Right renal cortex interstitium (tissue), 3 donors: ENCODE data around the gene MLLT3. TPM values are rescaled to one million over a fixed set of nuclear protein-coding genes. Genes with fewer than 3 reads are reported as not detected.

Experiments
- DNase-seq, 3 donors: peaks; one replicate each; pipeline ENCODE4 v3.0.0-alpha.2; 2013; ENCODE audit warnings: low read depth in 3 of 3, low spot score in 2 of 3
- polyA plus RNA-seq, 3 donors: library from polyadenylated mRNA; unstranded; fragments of 120-200 nt; gene quantifications; one replicate each; pipeline ENCODE4 v1.2.1, GENCODE V29; 2013; ENCODE audit not compliant: insufficient read length in 3 of 3

MLLT3 gene
- polyA plus RNA-seq, 3 donors = 32.4 to 40.2 (median 36.6) TPM

- no peak for DNase-seq
Observed at GRCh38 chr9:20488691-20489090, 133.6 kb downstream of the MLLT3 start.

GRCh38 chr9:20486552-20486951 is 135.7 kb downstream of the MLLT3 start:
- no peak for DNase-seq

- no peak for DNase-seq
Observed at GRCh38 chr9:20481437-20481836, 140.9 kb downstream of the MLLT3 start.

GRCh38 chr9:20480249-20480648 is 142.1 kb downstream of the MLLT3 start:
- DNase-seq = no peak

GRCh38 chr9:20479419-20480155 is 142.7 kb downstream of the MLLT3 start:
- DNase-seq = no peak

GRCh38 chr9:20478786-20479185 is 143.5 kb downstream of the MLLT3 start:
- DNase-seq = no peak

GRCh38 chr9:20477940-20478620 is 144.2 kb downstream of the MLLT3 start:
- DNase-seq = no peak

- DNase-seq = peak in 1 of 3 donors; percentile 54
Observed at GRCh38 chr9:20476912-20477521, 145.3 kb downstream of the MLLT3 start.

GRCh38 chr9:20474496-20474895 is 147.8 kb downstream of the MLLT3 start:
- no peak for DNase-seq

- DNase-seq = no peak
Observed at GRCh38 chr9:20473515-20474013, 148.7 kb downstream of the MLLT3 start.

- no peak for DNase-seq
Observed at GRCh38 chr9:20472342-20473045, 149.8 kb downstream of the MLLT3 start.

GRCh38 chr9:20466328-20467008 is 155.8 kb downstream of the MLLT3 start:
- DNase-seq = no peak

GRCh38 chr9:20464242-20464641 is 158.1 kb downstream of the MLLT3 start:
- no peak for DNase-seq

- no peak for DNase-seq
Observed at GRCh38 chr9:20463823-20464222, 158.5 kb downstream of the MLLT3 start.

GRCh38 chr9:20462410-20462809 is 159.9 kb downstream of the MLLT3 start:
- DNase-seq = no peak

GRCh38 chr9:20447291-20447690 is 175.0 kb downstream of the MLLT3 start:
- DNase-seq = no peak

GRCh38 chr9:20446248-20446647 is 176.1 kb downstream of the MLLT3 start:
- no peak for DNase-seq

GRCh38 chr9:20442461-20443319 is 179.6 kb downstream of the MLLT3 start:
- no peak for DNase-seq

- no peak for DNase-seq
Observed at GRCh38 chr9:20441711-20442423, 180.4 kb downstream of the MLLT3 start.
